Activated CD4-positive, alpha-beta T cell treated with anti-CD3 and anti-CD28 coated beads, Interleukin-2, amount 10 ng/mL, durations not matched to agents 24 days and 14 days (primary cell): ENCODE measurements around the gene OR1N1. TPM values are rescaled to one million over a fixed set of nuclear protein-coding genes. Genes with fewer than 3 reads are reported as not detected.
A peak's percentile ranks its signal among the peaks of the same experiment; 100 is the strongest.

Experiments used
- DNase-seq: peaks from one replicate; pipeline ENCODE4 v3.0.0; 2022
- H3K27ac Mint-ChIP-seq: one replicate; pipeline ENCODE4 v1.8.0; 2022; ENCODE audit warnings: mild to moderate bottlenecking, mixed read lengths
- H3K27me3 Mint-ChIP-seq: one replicate; pipeline ENCODE4 v1.8.0; 2022; ENCODE audit warnings: mixed read lengths
- H3K36me3 Mint-ChIP-seq: one replicate; pipeline ENCODE4 v1.8.0; 2022; ENCODE audit warnings: low read depth, mild to moderate bottlenecking, mixed read lengths
- H3K4me1 Mint-ChIP-seq: one replicate; pipeline ENCODE4 v1.8.0; 2021; ENCODE audit warnings: mixed read lengths
- H3K4me3 Mint-ChIP-seq: one replicate; pipeline ENCODE4 v1.8.0; 2022; ENCODE audit warnings: mild to moderate bottlenecking, moderate library complexity, mixed read lengths
- H3K9me3 Mint-ChIP-seq: one replicate; pipeline ENCODE4 v1.8.0; 2021; ENCODE audit warnings: mixed read lengths
- intact Hi-C: fragments of 100-400 bp; cut with micrococcal nuclease; formaldehyde crosslinking; loops from one replicate; pipeline ENCODE4 v1.15.1; 2023
- total RNA-seq: library from RNA; stranded (reverse); gene quantifications from 2 replicates; pipeline ENCODE4 v1.2.3, GENCODE V29; 2022

Gene OR1N1
- total RNA-seq, 1 donor from 2014 or later, result not detected

DNA sequence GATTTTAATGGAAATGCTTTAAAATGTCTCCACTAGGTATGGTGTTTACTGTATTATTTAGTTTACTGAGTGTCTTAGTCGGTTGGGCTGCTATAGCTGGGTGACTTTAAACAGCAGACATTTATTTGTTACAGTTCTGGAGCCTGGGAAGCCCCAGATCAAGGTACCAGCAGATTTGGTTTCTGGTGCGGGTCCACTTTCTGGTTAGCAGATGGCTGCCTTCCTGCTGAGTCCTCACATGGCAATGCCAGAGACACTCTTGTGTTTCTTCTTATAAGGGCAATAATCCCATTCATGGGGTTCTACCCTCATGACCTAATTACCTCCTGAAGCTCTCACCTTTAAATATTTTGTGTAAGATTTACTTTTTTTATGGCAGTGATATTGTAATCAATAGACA, 8.9 kb downstream of the OR1N1 start:
- no peak overlapping the region for H3K27ac Mint-ChIP-seq

DNA sequence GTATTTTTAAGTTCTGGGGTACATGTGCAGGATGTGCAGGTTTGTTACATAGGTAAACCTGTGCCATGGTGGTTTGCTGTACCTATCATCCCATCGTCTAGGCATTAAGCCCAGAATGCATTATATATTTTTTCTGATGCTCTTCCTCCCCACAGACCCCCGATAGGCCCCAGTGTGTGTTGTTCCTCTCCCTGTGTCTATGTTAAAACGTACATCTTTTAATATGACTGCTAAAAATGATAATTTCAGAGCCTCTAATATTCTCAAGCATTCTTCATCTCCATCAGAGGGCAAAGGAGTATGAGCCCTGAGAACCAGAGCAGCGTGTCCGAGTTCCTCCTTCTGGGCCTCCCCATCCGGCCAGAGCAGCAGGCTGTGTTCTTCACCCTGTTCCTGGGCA, 16.6 kb downstream of the OR1N1 start, which contains the start of gene OR1J2:
Gene OR1J2, plus strand, starts transcription at position 301 of the 400 bp plus-strand sequence. Its CDS starts 0 bp downstream, at position 301.
- DNase-seq, result no peak
- Mint-ChIP-seq H3K27ac (no peak within 1 kb of the TSS), H3K36me3 (no peaks in the 10 kb centered on the region), H3K4me1 (no peaks in the 10 kb centered on the region), H3K4me3 (no peak within 1 kb of the TSS), H3K9me3 (no peaks in the 10 kb centered on the region), H3K27me3 (peaks cover 10% of the 10 kb centered on the region)
- intact Hi-C loops, result no loop called here

More for the DNA sequence above, 8.9 kb downstream of the OR1N1 start:
- Mint-ChIP-seq H3K36me3 (no peaks in the 10 kb centered on the region), H3K4me3 (no peak overlapping the region), H3K4me1 (no peaks in the 10 kb centered on the region), H3K27me3 (peaks cover 5% of the 10 kb centered on the region), H3K9me3 (no peaks in the 10 kb centered on the region)
- intact Hi-C loops, result no loop called here
- no peak for DNase-seq

DNA sequence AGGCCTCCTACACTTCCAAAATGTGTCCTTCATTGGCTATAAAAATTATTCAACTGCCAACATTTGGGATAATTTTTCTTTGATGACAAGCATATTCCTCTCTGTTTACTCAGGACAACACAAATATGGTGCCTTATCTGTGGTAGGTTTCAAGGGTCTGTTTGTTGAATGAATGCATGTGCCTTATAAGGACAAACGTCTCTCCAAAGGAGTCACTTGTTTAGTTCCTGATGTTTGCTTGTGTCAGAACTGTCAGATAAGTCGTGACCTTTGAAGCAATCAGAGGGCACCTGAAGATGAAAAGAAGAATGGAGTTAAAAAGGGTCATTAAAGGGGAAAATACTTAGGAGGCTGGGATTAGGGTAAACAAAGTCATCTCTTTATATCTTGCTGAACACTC, 20.1 kb downstream of the OR1N1 start:
- intact Hi-C loops, result no loop called here
- DNase-seq, result no peak
- Mint-ChIP-seq H3K36me3 (no peaks in the 10 kb centered on the region), H3K9me3 (no peaks in the 10 kb centered on the region), H3K27me3 (peaks cover 12% of the 10 kb centered on the region), H3K4me3 (no peak overlapping the region), H3K4me1 (no peaks in the 10 kb centered on the region), H3K27ac (no peak overlapping the region)

DNA sequence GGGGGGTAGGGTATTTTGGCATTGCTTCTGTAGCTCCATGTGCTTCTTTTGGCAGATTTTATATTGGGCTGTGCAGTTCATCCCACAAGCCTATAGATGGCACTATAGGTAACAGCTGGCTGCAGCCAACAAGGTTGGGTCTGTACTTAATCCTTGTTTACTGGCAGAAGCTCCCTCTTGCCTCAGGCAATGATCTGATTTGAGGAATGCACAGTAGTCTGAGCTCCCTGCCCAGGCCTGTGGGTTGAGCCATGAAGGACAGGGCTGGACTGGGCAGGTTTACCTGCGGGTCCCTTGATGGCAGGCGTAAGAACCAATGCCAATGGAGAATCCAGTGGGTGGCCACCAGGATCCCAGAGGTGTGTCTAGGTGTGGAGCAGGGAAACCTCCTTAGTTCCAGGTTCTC, 28.2 kb downstream of the OR1N1 start:
- peaks cover 19% of the 10 kb centered on the region for H3K27me3 Mint-ChIP-seq
- peak; percentile 75 for DNase-seq
- H3K36me3 Mint-ChIP-seq, result no peaks in the 10 kb centered on the region
- no peak overlapping the region for H3K27ac Mint-ChIP-seq
- no peaks in the 10 kb centered on the region for H3K4me1 Mint-ChIP-seq
- no peak overlapping the region for H3K4me3 Mint-ChIP-seq
- no peaks in the 10 kb centered on the region for H3K9me3 Mint-ChIP-seq
- intact Hi-C loops, result loop anchor here (10.0 kb wide), 1 partner anchor 316 kb away; no protein-coding TSS in a partner anchor

DNA sequence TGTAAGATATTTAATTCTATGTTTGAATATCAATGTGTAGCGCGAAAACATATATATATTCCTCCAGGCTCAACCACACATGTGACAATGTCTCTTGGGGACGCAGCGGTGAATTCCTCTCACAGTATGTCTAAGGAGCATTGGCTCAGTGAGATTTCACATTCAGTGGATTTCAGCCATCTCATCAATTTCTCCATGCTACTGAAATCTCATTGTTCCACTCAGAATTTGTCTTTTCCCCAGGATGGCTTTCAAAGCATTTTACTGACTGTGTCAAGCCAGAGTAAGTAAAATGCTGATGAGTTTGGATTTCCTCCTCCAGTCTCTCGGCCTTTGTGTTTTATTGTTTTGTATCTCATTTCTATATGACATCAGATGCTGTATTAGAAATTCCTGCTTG, 48.0 kb downstream of the OR1N1 start:
- no peak overlapping the region for H3K4me3 Mint-ChIP-seq
- no peak overlapping the region for H3K27ac Mint-ChIP-seq
- H3K36me3 Mint-ChIP-seq, result no peaks in the 10 kb centered on the region
- peaks cover 11% of the 10 kb centered on the region for H3K27me3 Mint-ChIP-seq
- intact Hi-C loops, result no loop called here
- no peak for DNase-seq
- H3K4me1 Mint-ChIP-seq, result no peaks in the 10 kb centered on the region
- H3K9me3 Mint-ChIP-seq, result no peaks in the 10 kb centered on the region

DNA sequence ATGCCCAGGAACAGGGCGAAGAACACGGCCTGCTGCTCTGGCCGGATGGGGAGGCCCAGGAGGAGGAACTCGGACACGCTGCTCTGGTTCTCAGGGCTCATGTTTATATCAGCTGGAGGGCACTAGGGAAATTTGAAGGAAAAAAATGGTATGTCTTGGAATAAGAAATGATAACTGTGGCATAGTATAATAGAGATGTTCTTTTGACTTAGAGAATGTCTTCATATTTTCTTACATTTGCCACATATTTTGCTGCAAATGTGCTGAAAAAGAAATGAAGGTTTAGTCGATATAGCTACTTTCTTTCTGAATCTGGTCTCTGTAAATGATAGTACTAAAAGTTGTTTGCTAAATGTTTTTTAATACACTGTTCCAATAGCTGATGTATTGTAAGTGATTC, 49.3 kb downstream of the OR1N1 start, which contains the start of gene OR1J1:
Gene OR1J1, minus strand, starts transcription at position 101 of the 400 bp plus-strand sequence. Its CDS starts 0 bp downstream, at position 101.
- Mint-ChIP-seq H3K9me3 (no peaks in the 10 kb centered on the region), H3K4me3 (no peak within 1 kb of the TSS), H3K27ac (no peak within 1 kb of the TSS), H3K4me1 (no peaks in the 10 kb centered on the region), H3K27me3 (peaks cover 11% of the 10 kb centered on the region), H3K36me3 (no peaks in the 10 kb centered on the region)
- no peak for DNase-seq
- intact Hi-C loops, result no loop called here

DNA sequence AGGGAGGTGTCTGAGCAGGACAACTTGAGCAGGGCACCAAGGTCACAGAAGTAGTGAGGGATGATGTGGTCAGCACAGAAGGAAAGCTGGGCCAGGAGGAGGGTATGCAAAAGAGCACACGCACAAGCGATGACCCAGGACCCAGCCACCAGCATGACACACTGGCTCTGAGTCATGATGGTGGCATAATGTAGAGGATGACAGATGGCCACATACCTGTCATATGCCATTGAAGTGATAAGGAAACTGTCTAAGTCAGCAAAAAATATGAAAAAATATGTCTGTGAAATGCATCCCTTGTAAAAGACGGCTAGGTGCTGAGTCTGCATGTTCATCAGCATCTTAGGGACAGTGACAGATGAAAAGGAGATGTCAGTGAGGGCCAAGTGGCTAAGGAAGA, 49.7 kb downstream of the OR1N1 start:
- peaks cover 8% of the 10 kb centered on the region for H3K27me3 Mint-ChIP-seq
- no peak overlapping the region for H3K4me3 Mint-ChIP-seq
- no peak overlapping the region for H3K27ac Mint-ChIP-seq
- no peaks in the 10 kb centered on the region for H3K36me3 Mint-ChIP-seq
- no peaks in the 10 kb centered on the region for H3K9me3 Mint-ChIP-seq
- no peaks in the 10 kb centered on the region for H3K4me1 Mint-ChIP-seq
- no peak for DNase-seq
- intact Hi-C loops, result no loop called here

Other genes starting within 250 kb of the OR1N1 start
- gene PTGS1, start 156.3 kb downstream of the OR1N1 start, total RNA-seq, result 0.26 and 0.28 TPM in 2 replicates
- gene OR1J1, start 49.4 kb downstream of the OR1N1 start, total RNA-seq, result not detected in 2 replicates
- gene OR1J2, start 16.5 kb downstream of the OR1N1 start, total RNA-seq, result not detected in 2 replicates
- 0.21 TPM in 1 of 2 replicates, not detected in the other for gene OR1J4, start 8.2 kb downstream of the OR1N1 start, total RNA-seq
- not detected in 2 replicates for gene OR1N2, start 25.8 kb upstream of the OR1N1 start, total RNA-seq
- gene OR1L8, start 56.1 kb upstream of the OR1N1 start, total RNA-seq, result not detected in 2 replicates
- gene OR1Q1, start 87.4 kb upstream of the OR1N1 start, total RNA-seq, result not detected in 2 replicates
- not detected in 2 replicates for gene OR1B1, start 130.3 kb upstream of the OR1N1 start, total RNA-seq
- gene OR1L1, start 134.4 kb upstream of the OR1N1 start, total RNA-seq, result not detected in 2 replicates
- gene OR1L3, start 147.8 kb upstream of the OR1N1 start, total RNA-seq, result not detected in 2 replicates
- not detected in 2 replicates for gene OR1L4, start 196.7 kb upstream of the OR1N1 start, total RNA-seq
- gene OR1L6, start 215.0 kb upstream of the OR1N1 start, total RNA-seq, result not detected in 2 replicates